Measurements from ENCODE around the gene DALRD3.

DALRD3 gene

GRCh38 chr3:49028673-49029562 lies 10.5 kb upstream of the DALRD3 start, which contains the start of gene IMPDH2:
TSS of gene IMPDH2 (minus strand) at chr3:49029398. CDS start at chr3:49029350, 48 bp downstream.
- Histone ChIP-seq H3K27me3 (no peaks in the 10 kb centered on the region), H3K9me3 (no peaks in the 10 kb centered on the region), H3K4me1 (ENCODE audit: control insufficient read depth in 1 of 2, insufficient read depth in 1 of 2, low read depth in 1 of 2, low read length in 1 of 2) (peaks cover 15 to 16% of the 10 kb centered on the region in 2 experiments), H3K27ac (peak within 1 kb of the TSS; percentile 82), H3K36me3 (peaks cover 62% of the 10 kb centered on the region), H3K4me3 (ENCODE audit: low read depth in 1 of 2, low read length in 1 of 2) (peak within 1 kb of the TSS; percentile 73 to 79)
- TF ChIP-seq CTCF (IDR thresholded peaks at IDR 0.05), result peak; percentile 56

DNA sequence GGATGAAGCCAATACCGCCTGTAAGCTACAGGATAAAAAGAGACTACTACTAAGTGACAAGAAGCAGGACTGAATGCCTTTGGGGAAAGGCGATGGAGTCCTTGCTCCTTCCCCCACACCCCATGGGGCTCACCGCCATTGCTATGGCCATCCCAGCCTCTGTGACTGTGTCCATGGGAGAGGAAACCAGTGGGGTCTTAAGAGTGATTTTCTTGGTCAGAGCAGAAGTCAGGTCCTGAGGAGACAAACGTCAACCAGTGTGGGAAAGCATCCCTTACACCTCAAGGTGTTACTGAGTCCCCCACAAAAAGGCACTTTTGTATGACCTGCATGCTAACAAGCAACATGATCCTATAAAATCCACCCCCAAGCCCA lies 9.9 kb upstream of the DALRD3 start:
- Histone ChIP-seq H3K4me3 (ENCODE audit: low read depth in 1 of 2, low read length in 1 of 2) (peak overlapping the region; percentile 73 to 79), H3K36me3 (peaks cover 61% of the 10 kb centered on the region), H3K27me3 (no peaks in the 10 kb centered on the region), H3K9me3 (no peaks in the 10 kb centered on the region), H3K27ac (no peak overlapping the region), H3K4me1 (ENCODE audit: control insufficient read depth in 1 of 2, insufficient read depth in 1 of 2, low read depth in 1 of 2, low read length in 1 of 2) (peaks cover 15 to 16% of the 10 kb centered on the region in 2 experiments)
- TF ChIP-seq CTCF (IDR thresholded peaks at IDR 0.05), result no peak

DNA sequence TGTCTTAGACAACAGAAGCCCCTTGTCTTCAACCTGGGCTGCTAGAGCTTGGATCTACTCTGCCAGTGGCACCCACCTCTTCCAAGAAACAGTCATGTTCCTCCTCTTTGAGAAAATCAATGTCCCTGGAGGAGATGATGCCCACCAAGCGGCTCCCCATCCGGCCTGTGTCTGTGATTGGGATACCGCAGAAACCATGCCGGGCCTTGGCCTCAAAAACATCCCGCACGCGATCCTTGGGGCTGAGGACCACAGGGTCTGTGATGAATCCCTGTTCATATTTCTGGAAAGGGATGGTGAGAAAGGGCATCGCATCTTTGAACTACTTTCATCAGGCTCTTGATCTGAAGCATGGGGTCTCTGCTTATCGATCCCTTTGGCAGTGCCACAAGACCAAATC lies 9.3 kb upstream of the DALRD3 start:
- TF ChIP-seq CTCF (IDR thresholded peaks at IDR 0.05), result no peak
- no peak overlapping the region for H3K4me3 ChIP-seq (ENCODE audit: low read depth in 1 of 2, low read length in 1 of 2)
- H3K9me3 ChIP-seq, result no peaks in the 10 kb centered on the region
- H3K27me3 ChIP-seq, result no peaks in the 10 kb centered on the region
- peaks cover 58% of the 10 kb centered on the region for H3K36me3 ChIP-seq
- peaks cover 21 to 22% of the 10 kb centered on the region in 2 experiments for H3K4me1 ChIP-seq (ENCODE audit: control insufficient read depth in 1 of 2, insufficient read depth in 1 of 2, low read depth in 1 of 2, low read length in 1 of 2)
- H3K27ac ChIP-seq, result peak overlapping the region; percentile 5

GRCh38 chr3:49026536-49026935 lies 8.2 kb upstream of the DALRD3 start:
- Histone ChIP-seq H3K36me3 (peaks cover 47% of the 10 kb centered on the region), H3K9me3 (no peaks in the 10 kb centered on the region), H3K27ac (no peak overlapping the region), H3K27me3 (no peaks in the 10 kb centered on the region), H3K4me3 (ENCODE audit: low read depth in 1 of 2, low read length in 1 of 2) (no peak overlapping the region), H3K4me1 (ENCODE audit: control insufficient read depth in 1 of 2, insufficient read depth in 1 of 2, low read depth in 1 of 2, low read length in 1 of 2) (peaks cover 26% of the 10 kb centered on the region in 2 experiments)
- TF ChIP-seq CTCF (IDR thresholded peaks at IDR 0.05), result no peak

GRCh38 chr3:49025793-49026520 lies 7.6 kb upstream of the DALRD3 start:
- no peaks in the 10 kb centered on the region for H3K9me3 ChIP-seq
- no peak for TF ChIP-seq CTCF (IDR thresholded peaks at IDR 0.05)
- H3K27ac ChIP-seq, result peak overlapping the region; percentile 1
- H3K27me3 ChIP-seq, result no peaks in the 10 kb centered on the region
- no peak overlapping the region for H3K4me3 ChIP-seq (ENCODE audit: low read depth in 1 of 2, low read length in 1 of 2)
- H3K4me1 ChIP-seq (ENCODE audit: control insufficient read depth in 1 of 2, insufficient read depth in 1 of 2, low read depth in 1 of 2, low read length in 1 of 2), result peaks cover 26 to 29% of the 10 kb centered on the region in 2 experiments
- H3K36me3 ChIP-seq, result peaks cover 41% of the 10 kb centered on the region
